HepG2 (cell line): ENCODE data around the gene FUOM. TPM values are rescaled to one million over a fixed set of nuclear protein-coding genes. Genes with fewer than 3 reads are reported as not detected.

ENCODE experiments used
- ATAC-seq: fragments of 200-7000 bp; cut with Tn5 transposase; 3 replicates; pipeline ENCODE4 v1.9.1; 2020; ENCODE audit warnings: mild to moderate bottlenecking, moderate library complexity
- BruUV-seq: library from RNA; stranded (reverse); fragments of 400-500 nt; replicated peaks from 2 replicates; lab custom pipeline; 2021; lab: Mats Ljungman, UMichigan
- CTCF ChIA-PET: fragments of 300-600 bp; formaldehyde crosslinking; extraction: SDS; loops from one replicate; lab custom pipeline; 2021; ENCODE audit warnings: low total read pairs, inconsistent platforms, low intra/inter-chr PET ratio; lab: Yijun Ruan, JAX
- POLR2A ChIA-PET: fragments of 350-600 bp; sonication (Branson Sonifier 250); formaldehyde crosslinking; loops from one replicate; lab custom pipeline; 2020; ENCODE audit warnings: antibody characterized with exemption, inconsistent platforms; lab: Yijun Ruan, JAX
- DNase-seq: peaks from one replicate; pipeline ENCODE4 v3.0.0-alpha.2; 2015; ENCODE audit warnings: low spot score
- FAIRE-seq: peaks from 3 replicates; lab custom pipeline; 2011; peaks lifted over from hg19 to GRCh38; lab: Jason Lieb, UNC
- H2AFZ ChIP-seq: one replicate; pipeline ENCODE4 v1.6.1; 2011; ENCODE audit warnings: low read length, inconsistent platforms
- H3K27ac ChIP-seq: fragments of 300-600 bp; 3 replicates; pipeline ENCODE4 v1.8.0; 2011; ENCODE audit warnings: mixed run types, mild to moderate bottlenecking, mixed read lengths, low read length, inconsistent platforms; ENCODE audit not compliant: insufficient read depth; ENCODE audit errors: extremely low read length
- H3K27me3 ChIP-seq, 2 experiments: fragments of 200-600 bp in 1 of 2; 2 replicates in 1 of 2; 3 replicates in 1 of 2; pipeline versions ENCODE4 v1.6.0 to v1.8.0; 2011; ENCODE audit warnings: low read length in 2 of 2, mild to moderate bottlenecking in 2 of 2, moderate library complexity in 2 of 2, inconsistent platforms in 1 of 2; ENCODE audit not compliant: insufficient read depth in 2 of 2, control insufficient read depth in 1 of 2
- H3K36me3 ChIP-seq, 2 experiments: fragments of 200-600 bp in 1 of 2; replicated peaks in 1 of 2; 2 replicates in 1 of 2; 3 replicates in 1 of 2; pipeline versions ENCODE4 v1.5.1 to v1.8.0; 2011; ENCODE audit warnings: low read length in 2 of 2, inconsistent platforms in 1 of 2; ENCODE audit not compliant: insufficient read depth in 2 of 2, control insufficient read depth in 1 of 2
- H3K4me1 ChIP-seq: 2 replicates; pipeline ENCODE4 v1.5.1; 2012; ENCODE audit warnings: low read length, inconsistent platforms; ENCODE audit not compliant: insufficient read depth
- H3K4me2 ChIP-seq: 2 replicates; pipeline ENCODE4 v1.6.0; 2011; ENCODE audit warnings: low read depth, low read length, inconsistent platforms
- H3K4me3 ChIP-seq, 3 experiments: fragments of 200-600 bp in 1 of 3; sonication (generic), shearing (Covaris generic) in 1 of 3; replicated peaks in 1 of 3; 2 replicates each; pipeline ENCODE4 v1.5.1; 2011 to 2016; ENCODE audit warnings: low read length in 3 of 3, inconsistent platforms in 2 of 3, low read depth in 2 of 3, mild to moderate bottlenecking in 2 of 3, control low read depth in 1 of 3, mixed read lengths in 1 of 3; ENCODE audit not compliant: insufficient read depth in 1 of 3
- H3K79me2 ChIP-seq: one replicate; pipeline ENCODE4 v1.6.1; 2011; ENCODE audit warnings: low read length, inconsistent platforms; ENCODE audit not compliant: insufficient read depth
- H3K9ac ChIP-seq: 2 replicates; pipeline ENCODE4 v1.6.0; 2011; ENCODE audit warnings: mild to moderate bottlenecking, low read depth, low read length, inconsistent platforms; ENCODE audit not compliant: insufficient read depth
- H3K9me3 ChIP-seq: 2 replicates; pipeline ENCODE4 v1.5.1; 2012; ENCODE audit warnings: mild to moderate bottlenecking, low read length
- H4K20me1 ChIP-seq: 2 replicates; pipeline ENCODE4 v1.6.0; 2011; ENCODE audit warnings: inconsistent platforms, mild to moderate bottlenecking, low read length, moderate library complexity; ENCODE audit not compliant: insufficient read depth
- KDM2A ChIP-seq: sonication (generic); formaldehyde crosslinking; IDR thresholded peaks from 2 replicates; pipeline ENCODE4 v1.4.0; 2020; ENCODE audit warnings: low read depth, missing genetic modification reagents, borderline replicate concordance
- MTF1 ChIP-seq: sonication (generic); formaldehyde crosslinking; IDR thresholded peaks from 2 replicates; pipeline ENCODE4 v1.5.0; 2020; ENCODE audit warnings: missing genetic modification reagents
- MTF2 ChIP-seq: sonication (generic); formaldehyde crosslinking; IDR thresholded peaks from 2 replicates; pipeline ENCODE4 v1.5.0; 2020; ENCODE audit warnings: missing genetic modification reagents, borderline replicate concordance
- SETDB1 ChIP-seq: sonication (generic); formaldehyde crosslinking; IDR thresholded peaks from 2 replicates; pipeline ENCODE4 v1.5.1; 2020; ENCODE audit warnings: missing genetic modification reagents, mild to moderate bottlenecking, borderline replicate concordance
- SOX6 ChIP-seq, 2 experiments: fragments of 450-650 bp in 1 of 2; sonication (generic) in 1 of 2; formaldehyde crosslinking in 1 of 2; IDR thresholded peaks; 2 replicates each; pipeline versions ENCODE4 v1.4.0 to v1.6.1; 2017 to 2020; ENCODE audit warnings: antibody characterized with exemption in 1 of 2, mild to moderate bottlenecking in 1 of 2, missing genetic modification reagents in 1 of 2
- SP2 ChIP-seq: sonication (generic); formaldehyde crosslinking; IDR thresholded peaks from 2 replicates; pipeline ENCODE4 v1.5.1; 2020; ENCODE audit warnings: mild to moderate bottlenecking, missing genetic modification reagents
- TBX2 ChIP-seq: sonication (generic); formaldehyde crosslinking; IDR thresholded peaks from 2 replicates; pipeline ENCODE4 v1.5.0; 2020; ENCODE audit warnings: missing genetic modification reagents, mild to moderate bottlenecking, borderline replicate concordance
- ZBTB38 ChIP-seq: sonication (generic); formaldehyde crosslinking; IDR thresholded peaks from 2 replicates; pipeline ENCODE4 v1.5.1; 2020; ENCODE audit warnings: mild to moderate bottlenecking, missing genetic modification reagents
- ZFP82 ChIP-seq: sonication (generic); formaldehyde crosslinking; IDR thresholded peaks from 2 replicates; pipeline ENCODE4 v1.5.1; 2020; ENCODE audit warnings: mild to moderate bottlenecking, missing genetic modification reagents, borderline replicate concordance
- ZNF17 ChIP-seq: sonication (generic); formaldehyde crosslinking; IDR thresholded peaks from 2 replicates; pipeline ENCODE4 v1.5.0; 2020; ENCODE audit warnings: mild to moderate bottlenecking, missing genetic modification reagents
- ZNF501 ChIP-seq: sonication (generic); formaldehyde crosslinking; IDR thresholded peaks from 2 replicates; pipeline ENCODE4 v1.5.1; 2020; ENCODE audit warnings: mild to moderate bottlenecking, moderate library complexity, missing genetic modification reagents
- WGBS: methylation state at CpG from one replicate; pipeline ENCODE4 v1.1.6; 2017; ENCODE audit warnings: low lambda C conversion rate; 5-methylcytosine and 5-hydroxymethylcytosine counted together
- in situ Hi-C: cut with HindIII; loops from 2 replicates; pipeline ENCODE4 v1.10.0; 2017; ENCODE audit warnings: low pct_unique_long_range_greater_than_20kb; ENCODE audit not compliant: extremely low pct_ligation_motif_present
- intact Hi-C: fragments of 100-400 bp; cut with micrococcal nuclease; formaldehyde crosslinking; loops from one replicate; pipeline ENCODE4 v1.10.0; 2022; ENCODE audit not compliant: unreplicated experiment
- polyA plus RNA-seq, 8 experiments: library from polyadenylated mRNA; depleted of rRNA in 3 of 8; stranded (reverse) in 7 of 8; unstranded in 1 of 8; fragments of >200 nt; fragmentation: Illumina TruSeq in 4 of 8; extraction: Trizol in 4 of 8; gene quantifications; 2 replicates each; pipeline versions ENCODE4 v1.2.1 to v1.2.3, GENCODE V29; 2011 to 2016; ENCODE audit warnings: low read depth in 4 of 8, missing spikeins in 1 of 8, mixed read lengths in 1 of 8; ENCODE audit not compliant: insufficient read depth in 1 of 8
- total RNA-seq, 5 experiments: library from RNA; depleted of rRNA; stranded (reverse); fragments of >200 nt; fragmentation: Illumina TruSeq; extraction: Trizol; gene quantifications; 2 replicates each; pipeline ENCODE4 v1.2.3, GENCODE V29; 2016; ENCODE audit warnings: low read depth in 1 of 5
- TF ChIP-seq, protein P1 (sequence below): sonication (generic); formaldehyde crosslinking; IDR thresholded peaks from 2 replicates; pipeline ENCODE4 v1.4.0; 2020; ENCODE audit warnings: missing genetic modification reagents
- TF ChIP-seq, protein P2 (sequence below): sonication (generic); formaldehyde crosslinking; IDR thresholded peaks from 2 replicates; pipeline ENCODE4 v1.5.1; 2020; ENCODE audit warnings: mild to moderate bottlenecking, missing genetic modification reagents, moderate library complexity
- TF ChIP-seq, protein P3 (sequence below): IDR thresholded peaks from 2 replicates; pipeline ENCODE4 v1.6.1; 2016; ENCODE audit warnings: missing compliant biosample characterization, missing genetic modification reagents, borderline replicate concordance
- TF ChIP-seq, protein P4 (sequence below): sonication (generic); formaldehyde crosslinking; IDR thresholded peaks from 2 replicates; pipeline ENCODE4 v1.8.1; 2023; ENCODE audit warnings: mild to moderate bottlenecking, moderate library complexity, missing genetic modification reagents

Gene FUOM
- total and polyA plus RNA-seq, 2 of the 13 experiments (the other 11 are each of a cell fraction or from before 2014, with no cell fraction given): 27.5 to 60.4 TPM

DNA sequence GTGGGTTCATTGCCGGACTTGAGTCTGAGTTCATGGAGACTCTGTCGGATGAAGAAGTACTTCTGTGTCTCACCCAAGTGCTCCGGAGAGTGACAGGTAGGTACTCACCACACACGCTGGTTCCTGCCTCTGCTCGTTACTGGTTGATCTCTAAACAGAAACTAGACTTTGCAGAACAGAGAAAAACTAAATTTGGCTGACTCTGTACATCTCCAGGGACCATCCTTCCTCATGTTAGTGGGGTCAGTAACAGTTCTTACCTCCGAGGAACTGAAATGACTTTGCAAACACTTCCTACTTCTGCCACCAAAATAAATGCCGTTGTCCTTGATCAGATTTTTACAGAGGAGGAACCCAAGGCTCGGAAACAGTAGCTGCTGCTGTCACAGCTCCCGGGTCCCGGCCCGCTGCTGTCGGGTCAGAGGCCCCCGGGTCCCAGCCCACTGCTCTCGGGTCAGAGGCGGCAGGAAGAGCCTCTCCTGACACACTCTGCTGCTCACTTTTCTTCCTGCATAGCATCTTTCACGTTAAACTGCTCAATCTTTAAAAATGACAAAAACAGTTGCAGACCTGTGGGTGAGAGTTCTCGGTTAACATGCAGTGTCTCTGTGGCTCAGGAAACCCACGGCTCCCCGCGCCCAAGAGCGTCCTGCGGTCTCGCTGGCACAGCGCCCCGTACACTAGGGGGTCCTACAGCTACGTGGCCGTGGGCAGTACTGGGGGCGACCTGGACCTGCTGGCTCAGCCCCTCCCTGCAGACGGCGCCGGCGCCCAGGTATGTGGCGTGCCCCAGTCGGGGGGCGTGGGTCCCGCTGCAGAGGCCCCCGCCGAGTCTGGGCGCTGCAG is 31.4 kb upstream of the FUOM start:
- no peak overlapping the region for H3K4me3 ChIP-seq
- no peak for FAIRE-seq
- peaks cover 13% of the 10 kb centered on the region for H3K4me1 ChIP-seq
- no TSS peak for BruUV-seq
- in situ Hi-C loops (no loop called here), intact Hi-C loops (no loop called here)
- no peaks in the 10 kb centered on the region for H3K79me2 ChIP-seq
- DNase-seq: no peak
- no peak for ATAC-seq
- H3K27ac ChIP-seq: no peak overlapping the region
- H3K27me3 ChIP-seq: no peaks in the 10 kb centered on the region
- H3K9ac ChIP-seq: no peak overlapping the region
- WGBS: 81% methylated on average over 21 of the region's 39 CpGs
- H3K36me3 ChIP-seq: no peaks in the 10 kb centered on the region
- no peak overlapping the region for H3K4me2 ChIP-seq
- H2AFZ ChIP-seq: no peak overlapping the region
- TF ChIP-seq SOX6 (IDR thresholded peaks at IDR 0.05) (no peak), SOX6 (CRISPR knock-in tag; IDR thresholded peaks at IDR 0.05) (no peak), ZFP82 (CRISPR knock-in tag) (no peak), ZBTB38 (CRISPR knock-in tag) (no peak), MTF1 (no peak), TBX2 (CRISPR knock-in tag) (no peak), KDM2A (CRISPR knock-in tag) (no peak), SETDB1 (CRISPR knock-in tag) (no peak), ZNF501 (no peak), ZNF17 (CRISPR knock-in tag) (no peak), SP2 (no peak), MTF2 (CRISPR knock-in tag) (no peak)
- TF ChIP-seq, protein P1, sequence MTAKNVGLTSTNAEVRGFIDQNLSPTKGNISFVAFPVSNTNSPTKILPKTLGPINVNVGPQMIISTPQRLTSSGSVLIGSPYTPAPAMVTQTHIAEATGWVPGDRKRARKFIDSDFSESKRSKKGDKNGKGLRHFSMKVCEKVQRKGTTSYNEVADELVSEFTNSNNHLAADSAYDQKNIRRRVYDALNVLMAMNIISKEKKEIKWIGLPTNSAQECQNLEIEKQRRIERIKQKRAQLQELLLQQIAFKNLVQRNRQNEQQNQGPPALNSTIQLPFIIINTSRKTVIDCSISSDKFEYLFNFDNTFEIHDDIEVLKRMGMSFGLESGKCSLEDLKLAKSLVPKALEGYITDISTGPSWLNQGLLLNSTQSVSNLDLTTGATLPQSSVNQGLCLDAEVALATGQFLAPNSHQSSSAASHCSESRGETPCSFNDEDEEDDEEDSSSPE (CRISPR knock-in tag): no peak
- TF ChIP-seq, protein P2, sequence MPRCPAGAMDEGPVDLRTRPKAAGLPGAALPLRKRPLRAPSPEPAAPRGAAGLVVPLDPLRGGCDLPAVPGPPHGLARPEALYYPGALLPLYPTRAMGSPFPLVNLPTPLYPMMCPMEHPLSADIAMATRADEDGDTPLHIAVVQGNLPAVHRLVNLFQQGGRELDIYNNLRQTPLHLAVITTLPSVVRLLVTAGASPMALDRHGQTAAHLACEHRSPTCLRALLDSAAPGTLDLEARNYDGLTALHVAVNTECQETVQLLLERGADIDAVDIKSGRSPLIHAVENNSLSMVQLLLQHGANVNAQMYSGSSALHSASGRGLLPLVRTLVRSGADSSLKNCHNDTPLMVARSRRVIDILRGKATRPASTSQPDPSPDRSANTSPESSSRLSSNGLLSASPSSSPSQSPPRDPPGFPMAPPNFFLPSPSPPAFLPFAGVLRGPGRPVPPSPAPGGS (CRISPR knock-in tag): no peak
- TF ChIP-seq, protein P3, sequence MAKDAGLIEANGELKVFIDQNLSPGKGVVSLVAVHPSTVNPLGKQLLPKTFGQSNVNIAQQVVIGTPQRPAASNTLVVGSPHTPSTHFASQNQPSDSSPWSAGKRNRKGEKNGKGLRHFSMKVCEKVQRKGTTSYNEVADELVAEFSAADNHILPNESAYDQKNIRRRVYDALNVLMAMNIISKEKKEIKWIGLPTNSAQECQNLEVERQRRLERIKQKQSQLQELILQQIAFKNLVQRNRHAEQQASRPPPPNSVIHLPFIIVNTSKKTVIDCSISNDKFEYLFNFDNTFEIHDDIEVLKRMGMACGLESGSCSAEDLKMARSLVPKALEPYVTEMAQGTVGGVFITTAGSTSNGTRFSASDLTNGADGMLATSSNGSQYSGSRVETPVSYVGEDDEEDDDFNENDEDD (CRISPR knock-in tag): no peak
- TF ChIP-seq, protein P4, sequence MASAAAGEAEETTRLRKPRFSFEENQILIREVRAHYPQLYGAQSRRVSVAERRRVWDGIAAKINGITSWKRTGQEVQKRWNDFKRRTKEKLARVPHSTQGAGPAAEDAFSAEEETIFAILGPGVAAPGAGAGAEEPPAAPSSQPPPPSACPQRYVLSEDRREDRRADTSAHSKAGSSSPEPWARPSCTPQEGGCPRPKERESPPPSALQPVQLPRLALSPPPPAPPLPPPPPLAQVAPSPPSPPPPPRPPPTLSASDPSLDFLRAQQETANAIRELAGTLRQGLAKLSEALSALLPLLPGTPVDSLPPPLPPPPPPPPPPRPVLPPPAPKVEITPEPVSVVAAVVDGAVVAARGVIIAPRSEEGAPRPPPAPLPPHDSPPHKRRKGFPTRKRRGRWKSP: no peak
- CTCF ChIA-PET: no interaction called here
- H3K9me3 ChIP-seq: no peaks in the 10 kb centered on the region
- POLR2A ChIA-PET: no interaction called here
- no peaks in the 10 kb centered on the region for H4K20me1 ChIP-seq
